Endothelial cell of hepatic sinusoid (primary cell): ENCODE measurements around the gene DAB2IP.
"Not testable (repeated sequence)": the region's sequence is repeated elsewhere in the genome, so short reads cannot be mapped to it uniquely, and the experiment has no call there.

ENCODE experiments used
- in situ Hi-C: cut with HindIII; loops from 2 replicates; pipeline ENCODE4 v1.10.0; 2017; ENCODE audit warnings: low sequenced_read_pairs

DAB2IP gene

GRCh38 chr9:121781145-121781548, 129.7 kb downstream of the DAB2IP start:
- in situ Hi-C loops: no loop called here

DNA sequence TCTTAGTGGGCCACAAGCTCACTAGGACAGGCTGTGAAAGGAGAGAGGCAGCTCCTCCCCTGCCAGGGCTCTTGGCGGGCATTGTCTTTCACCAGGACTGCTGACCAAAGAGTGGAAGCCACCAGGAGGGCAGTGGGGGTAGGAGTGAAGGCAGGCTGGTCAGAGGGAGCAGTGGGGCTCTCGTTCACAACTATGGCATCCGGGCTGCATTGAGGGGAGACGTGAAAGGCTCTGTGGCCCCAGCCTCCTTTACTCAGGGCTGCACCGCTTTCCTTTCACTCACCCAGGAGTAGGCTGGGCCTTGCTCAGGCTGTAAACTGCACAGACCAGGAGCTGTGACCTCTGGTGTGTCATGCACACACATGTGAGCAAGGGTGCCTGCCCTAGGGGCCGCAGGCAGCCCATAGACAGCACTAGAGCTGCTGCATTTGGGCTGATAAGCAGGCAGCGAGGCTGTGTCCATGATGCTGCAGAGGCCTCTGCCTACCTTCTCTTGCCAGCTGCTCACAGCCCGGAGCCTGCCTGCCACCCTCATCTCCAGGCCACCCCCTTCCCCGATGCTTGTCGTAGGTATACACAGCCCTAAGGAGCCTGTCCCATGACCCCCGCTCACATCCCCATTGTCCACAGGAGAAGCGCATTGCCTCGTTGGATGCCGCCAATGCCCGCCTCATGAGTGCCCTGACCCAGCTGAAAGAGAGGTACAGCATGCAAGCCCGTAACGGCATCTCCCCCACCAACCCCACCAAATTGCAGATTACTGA, 130.4 kb downstream of the DAB2IP start:
- in situ Hi-C loops: no loop called here

- in situ Hi-C loops: no loop called here
Measured at GRCh38 chr9:121782514-121783110, 131.2 kb downstream of the DAB2IP start.

DNA sequence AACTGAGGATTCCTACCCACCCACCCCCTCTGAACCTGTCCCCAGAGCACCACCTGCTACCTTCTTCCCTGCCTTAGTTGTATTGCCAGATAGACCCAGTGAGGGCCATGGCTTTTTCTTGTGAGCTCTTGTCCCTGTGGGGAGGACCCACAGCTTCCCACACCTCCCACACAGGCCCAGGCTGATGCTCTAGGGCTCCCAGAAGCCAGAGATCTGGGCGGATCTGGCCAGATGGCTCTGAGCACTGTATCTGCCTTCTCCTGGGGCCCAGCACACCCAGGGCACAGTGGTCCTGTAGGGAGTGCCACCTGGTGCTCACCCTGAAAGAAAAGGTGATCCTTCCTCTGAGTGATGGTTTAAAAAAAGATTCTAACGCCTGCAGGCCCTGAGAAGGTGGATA, 131.7 kb downstream of the DAB2IP start:
- in situ Hi-C loops: no loop called here

GRCh38 chr9:121783521-121784507, 132.4 kb downstream of the DAB2IP start:
- in situ Hi-C loops: no loop called here

- in situ Hi-C loops: no loop called here
Measured at GRCh38 chr9:121784731-121785411, 133.4 kb downstream of the DAB2IP start.

- in situ Hi-C loops: no loop called here
Measured at GRCh38 chr9:121785673-121786542, 134.5 kb downstream of the DAB2IP start.

DNA sequence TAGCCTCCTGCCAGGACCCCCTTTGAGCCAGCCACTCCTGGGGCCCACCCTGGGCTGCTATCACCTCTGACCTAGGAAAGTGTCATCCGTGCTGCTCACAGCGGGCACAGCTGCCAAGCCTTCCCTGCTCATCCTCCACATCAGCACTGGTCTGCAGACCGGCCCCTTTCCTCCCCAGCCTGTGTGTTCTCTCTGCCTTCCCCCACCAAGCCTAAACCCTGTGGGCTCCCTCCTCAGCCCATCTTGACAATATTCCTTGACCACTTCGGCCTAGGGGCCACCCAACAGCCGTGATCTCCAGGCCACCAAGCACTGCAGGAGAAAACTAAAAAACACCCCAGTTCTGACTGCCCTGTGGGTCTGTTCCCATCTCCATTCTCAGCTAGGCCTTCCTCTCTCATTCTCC, 135.1 kb downstream of the DAB2IP start:
- in situ Hi-C loops: no loop called here

DNA sequence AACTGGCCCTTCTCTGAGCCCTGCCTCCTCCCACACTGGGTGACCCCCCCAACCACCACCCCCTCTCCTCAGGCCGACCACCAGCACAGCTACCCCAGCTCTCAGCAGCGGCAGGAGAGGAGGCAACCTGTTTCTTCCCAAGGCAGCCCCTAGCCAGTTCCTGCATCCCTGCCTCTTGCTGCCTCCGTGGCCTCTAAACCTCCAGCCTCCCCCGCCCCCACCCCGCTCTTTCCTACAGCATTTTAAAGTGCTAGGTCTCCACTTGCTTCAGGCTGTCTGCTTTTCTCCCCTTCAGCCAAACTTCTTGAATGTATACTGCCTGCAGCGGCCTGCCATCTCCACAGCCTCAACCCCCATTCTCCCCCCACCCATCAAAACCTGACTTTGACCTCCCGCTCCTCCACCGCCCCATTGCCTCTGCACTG, 135.6 kb downstream of the DAB2IP start:
- in situ Hi-C loops: no loop called here

GRCh38 chr9:121788686-121789366, 137.4 kb downstream of the DAB2IP start:
- in situ Hi-C loops: no loop called here

DNA sequence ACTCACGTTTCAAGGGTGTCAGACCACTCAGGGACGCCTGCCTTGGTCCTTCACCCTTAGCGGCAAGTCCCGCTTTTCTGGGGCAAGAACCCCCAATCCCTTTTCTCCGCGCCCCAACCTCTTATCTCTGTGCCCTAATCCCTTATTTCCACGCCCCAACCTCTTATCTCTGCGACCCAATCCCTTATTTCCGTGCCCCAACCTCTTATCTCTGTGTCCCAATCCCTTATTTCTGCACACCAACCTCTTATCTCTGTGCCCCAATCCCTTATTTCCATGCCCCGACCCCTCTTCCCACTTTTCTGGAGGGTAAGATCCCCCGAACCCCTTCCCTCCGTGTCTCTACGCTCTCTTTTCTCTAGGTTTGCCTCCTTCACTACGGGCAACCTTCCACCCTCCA, 139.4 kb downstream of the DAB2IP start:
- in situ Hi-C loops: no loop called here

GRCh38 chr9:121792476-121792875, 141.0 kb downstream of the DAB2IP start:
- in situ Hi-C loops: not testable (repeated sequence)

DNA sequence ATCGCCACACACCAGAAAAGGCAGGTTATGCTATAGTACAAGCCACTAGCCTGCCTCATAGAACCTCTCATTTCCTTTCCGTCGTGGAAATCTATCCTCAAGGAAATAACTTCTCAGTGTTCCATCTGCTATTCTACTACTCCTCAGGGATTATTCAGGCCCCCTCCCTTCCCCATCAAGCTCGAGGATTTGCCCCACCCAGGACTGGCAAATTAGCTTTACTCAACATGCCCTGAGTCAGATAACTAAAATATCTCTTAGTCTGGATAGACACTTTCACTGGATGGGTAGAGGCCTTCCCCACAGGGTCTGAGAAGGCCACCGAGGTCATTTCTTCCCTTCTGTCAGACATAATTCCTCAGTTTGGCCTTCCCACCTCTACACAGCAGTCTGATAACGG, 142.9 kb downstream of the DAB2IP start:
- in situ Hi-C loops: not testable (repeated sequence)

DNA sequence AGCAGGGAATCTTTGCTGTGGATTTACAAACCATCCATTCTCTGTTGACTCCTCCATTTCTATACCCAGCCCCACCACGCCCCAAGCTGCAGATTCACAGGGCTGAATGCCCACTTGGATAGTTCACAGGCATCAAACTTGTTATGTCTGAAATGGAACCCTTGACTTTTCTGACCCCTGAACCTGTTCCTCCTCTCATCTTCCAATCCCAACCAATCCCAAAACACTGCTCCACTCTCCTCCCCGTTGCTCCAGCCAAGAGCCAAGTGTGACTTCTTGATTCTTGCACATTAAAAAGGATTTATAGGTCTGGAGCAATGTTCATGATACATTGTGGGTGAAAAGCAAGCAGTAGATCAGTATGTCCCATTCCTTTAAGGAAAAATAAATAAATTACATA, 145.6 kb downstream of the DAB2IP start:
- in situ Hi-C loops: no loop called here

GRCh38 chr9:121798941-121799340, 147.5 kb downstream of the DAB2IP start:
- in situ Hi-C loops: no loop called here

DNA sequence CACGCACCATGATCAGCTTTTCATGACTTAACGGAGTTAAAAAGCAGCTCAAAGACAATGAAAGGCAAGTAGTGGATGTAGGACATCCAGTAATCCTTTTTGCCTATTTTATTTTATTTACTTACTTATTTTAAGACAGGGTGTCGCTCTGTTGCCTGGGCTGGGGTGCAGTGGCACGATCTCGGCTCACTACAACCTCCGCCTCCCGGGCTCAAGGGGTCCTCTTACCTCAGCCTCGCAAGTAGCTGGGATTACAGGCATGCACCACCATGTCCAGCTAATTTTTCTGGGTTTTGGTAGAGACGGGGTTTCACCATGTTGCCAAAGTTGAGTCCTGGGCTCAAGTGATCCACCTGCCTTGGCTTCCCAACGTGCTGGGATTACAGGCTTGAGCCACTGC, 148.9 kb downstream of the DAB2IP start:
- in situ Hi-C loops: no loop called here

- in situ Hi-C loops: no loop called here
Measured at GRCh38 chr9:121801579-121801978, 150.1 kb downstream of the DAB2IP start.

- in situ Hi-C loops: no loop called here
Measured at GRCh38 chr9:121802753-121803152, 151.3 kb downstream of the DAB2IP start.

- in situ Hi-C loops: no loop called here
Measured at GRCh38 chr9:121807069-121807822, 155.8 kb downstream of the DAB2IP start.
